Neural cell (in vitro differentiated cells): ENCODE data around the gene POLR1D. TPM values are rescaled to one million over a fixed set of nuclear protein-coding genes. Genes with fewer than 3 reads are reported as not detected.

ENCODE experiments used
- H2AFZ ChIP-seq: fragments of 200-600, 300-800 bp; sonication (generic), shearing (Covaris generic); 2 replicates; pipeline ENCODE4 v1.6.0; 2014; ENCODE audit warnings: low read depth, mild to moderate bottlenecking, antibody characterized with exemption, low read length, moderate library complexity
- H3F3A ChIP-seq: fragments of 200-600 bp; shearing (Covaris generic); 2 replicates; pipeline ENCODE4 v1.6.1; 2016; ENCODE audit warnings: mild to moderate bottlenecking, moderate library complexity, mixed read lengths, antibody characterized with exemption, low read length; ENCODE audit not compliant: insufficient read depth, poor library complexity, severe bottlenecking
- H3K27ac ChIP-seq: fragments of 200-600, 300-800 bp; sonication (generic), shearing (Covaris generic); 2 replicates; pipeline ENCODE4 v1.5.1; 2014; ENCODE audit warnings: mild to moderate bottlenecking, low read length, moderate library complexity
- H3K27me3 ChIP-seq: fragments of 300-800, 200-600 bp; sonication (generic), shearing (Covaris generic); 2 replicates; pipeline ENCODE4 v1.6.0; 2014; ENCODE audit warnings: mild to moderate bottlenecking, low read depth, low read length, moderate library complexity; ENCODE audit not compliant: insufficient read depth
- H3K36me3 ChIP-seq: fragments of 300-800, 200-600 bp; sonication (generic), shearing (Covaris generic); 2 replicates; pipeline ENCODE4 v1.5.1; 2014; ENCODE audit warnings: mild to moderate bottlenecking, antibody characterized with exemption, low read length, moderate library complexity; ENCODE audit not compliant: insufficient read depth
- H3K4me2 ChIP-seq: fragments of 300-800, 200-600 bp; sonication (generic), shearing (Covaris generic); 2 replicates; pipeline ENCODE4 v1.6.0; 2014; ENCODE audit warnings: mild to moderate bottlenecking, low read length
- H3K4me3 ChIP-seq: fragments of 300-800, 200-600 bp; sonication (generic), shearing (Covaris generic); 2 replicates; pipeline ENCODE4 v1.5.1; 2014; ENCODE audit warnings: mild to moderate bottlenecking, low read length, moderate library complexity
- H3K79me2 ChIP-seq: fragments of 200-600 bp; shearing (Covaris generic); replicated peaks from 2 replicates; pipeline ENCODE4 v1.6.0; 2014; ENCODE audit warnings: mild to moderate bottlenecking, low read length, moderate library complexity; ENCODE audit not compliant: insufficient read depth
- H3K9ac ChIP-seq: fragments of 300-800, 200-600 bp; sonication (generic), shearing (Covaris generic); 2 replicates; pipeline ENCODE4 v1.6.1; 2016; ENCODE audit warnings: mild to moderate bottlenecking, low read length, mixed read lengths
- H3K9me2 ChIP-seq: fragments of 200-600 bp; shearing (Covaris generic); 2 replicates; pipeline ENCODE4 v1.6.1; 2016; ENCODE audit warnings: mild to moderate bottlenecking, low read length, mixed read lengths; ENCODE audit not compliant: insufficient read depth
- H3K9me3 ChIP-seq: fragments of 200-600, 300-800 bp; sonication (generic), shearing (Covaris generic); 2 replicates; pipeline ENCODE4 v1.6.1; 2016; ENCODE audit warnings: mild to moderate bottlenecking, mixed run types, low read length, moderate library complexity, mixed read lengths
- H4K20me1 ChIP-seq: fragments of 200-600 bp; shearing (Covaris generic); 2 replicates; pipeline ENCODE4 v1.6.1; 2016; ENCODE audit warnings: mild to moderate bottlenecking, mixed run types; ENCODE audit not compliant: insufficient read depth
- CTCF ChIP-seq: fragments of 450-650 bp; IDR thresholded peaks from 2 replicates; pipeline ENCODE4 v1.5.1; 2014; ENCODE audit warnings: antibody characterized with exemption, mild to moderate bottlenecking, moderate library complexity; ENCODE audit not compliant: poor library complexity, severe bottlenecking
- EP300 ChIP-seq: fragments of 450-650 bp; conservative IDR thresholded peaks from 2 replicates; pipeline ENCODE4 v1.6.1; 2014; ENCODE audit warnings: antibody characterized with exemption, mild to moderate bottlenecking, moderate library complexity; ENCODE audit not compliant: poor library complexity, severe bottlenecking
- EZH2 ChIP-seq: fragments of 200-600, 300-800 bp; shearing (Covaris generic), sonication (generic); IDR thresholded peaks from 2 replicates; pipeline ENCODE4 v1.6.1; 2014; ENCODE audit warnings: antibody characterized with exemption, low read length, borderline replicate concordance, mild to moderate bottlenecking; ENCODE audit not compliant: insufficient read depth, poor library complexity, severe bottlenecking
- MXI1 ChIP-seq: fragments of 450-650 bp; conservative IDR thresholded peaks from 2 replicates; pipeline ENCODE4 v1.6.1; 2014; ENCODE audit warnings: antibody characterized with exemption, mild to moderate bottlenecking; ENCODE audit not compliant: poor library complexity, severe bottlenecking
- POLR2AphosphoS5 ChIP-seq: IDR thresholded peaks from 2 replicates; pipeline ENCODE4 v1.6.1; 2012
- RAD21 ChIP-seq: fragments of 450-650 bp; conservative IDR thresholded peaks from 2 replicates; pipeline ENCODE4 v1.6.1; 2014; ENCODE audit warnings: antibody characterized with exemption, mild to moderate bottlenecking, moderate library complexity
- REST ChIP-seq: IDR thresholded peaks from 2 replicates; pipeline ENCODE4 v1.6.1; 2012; ENCODE audit warnings: borderline replicate concordance
- SMC3 ChIP-seq: fragments of 450-650 bp; conservative IDR thresholded peaks from 2 replicates; pipeline ENCODE4 v1.6.1; 2014; ENCODE audit warnings: antibody characterized with exemption, mild to moderate bottlenecking, moderate library complexity; ENCODE audit not compliant: poor library complexity
- TAF1 ChIP-seq: IDR thresholded peaks from 2 replicates; pipeline ENCODE4 v1.6.1; 2012; ENCODE audit warnings: low read depth
- polyA plus RNA-seq: library from polyadenylated mRNA; depleted of rRNA; stranded (reverse); fragments of >200 nt; gene quantifications from 2 replicates; pipeline ENCODE4 v1.2.3, GENCODE V29; 2014

POLR1D gene
- polyA plus RNA-seq, 1 donor from 2014 or later = 179 TPM

GRCh38 chr13:27600711-27601110 lies 21.0 kb upstream of the POLR1D start:
- H3K9me2 ChIP-seq = no peaks in the 10 kb centered on the region
- no peak for TF ChIP-seq EP300
- TF ChIP-seq RAD21 = no peak
- TF ChIP-seq CTCF = no peak
- TF ChIP-seq SMC3 = no peak
- no peak for TF ChIP-seq MXI1
- no peak for TF ChIP-seq TAF1
- TF ChIP-seq POLR2AphosphoS5 = no peak
- TF ChIP-seq EZH2 = no peak
- TF ChIP-seq REST = no peak
- H3K36me3 ChIP-seq = no peaks in the 10 kb centered on the region
- H3K27me3 ChIP-seq = no peaks in the 10 kb centered on the region
- H3K9me3 ChIP-seq = no peaks in the 10 kb centered on the region
- no peak overlapping the region for H3K27ac ChIP-seq
- H3K4me2 ChIP-seq = no peak overlapping the region
- no peak overlapping the region for H2AFZ ChIP-seq
- H3F3A ChIP-seq = no peaks in the 10 kb centered on the region
- H3K79me2 ChIP-seq = no peaks in the 10 kb centered on the region
- H3K4me3 ChIP-seq = no peak overlapping the region
- no peak overlapping the region for H3K9ac ChIP-seq
- H4K20me1 ChIP-seq = no peaks in the 10 kb centered on the region

- H2AFZ ChIP-seq = no peak overlapping the region
- no peaks in the 10 kb centered on the region for H4K20me1 ChIP-seq
- TF ChIP-seq EZH2 = no peak
- no peak for TF ChIP-seq TAF1
- no peak for TF ChIP-seq EP300
- TF ChIP-seq MXI1 = no peak
- no peak for TF ChIP-seq SMC3
- no peak for TF ChIP-seq REST
- TF ChIP-seq RAD21 = no peak
- no peak for TF ChIP-seq POLR2AphosphoS5
- no peak for TF ChIP-seq CTCF
- no peak overlapping the region for H3K4me2 ChIP-seq
- H3K27ac ChIP-seq = no peak overlapping the region
- H3K9me3 ChIP-seq = no peaks in the 10 kb centered on the region
- no peaks in the 10 kb centered on the region for H3K79me2 ChIP-seq
- no peaks in the 10 kb centered on the region for H3F3A ChIP-seq
- H3K27me3 ChIP-seq = no peaks in the 10 kb centered on the region
- no peak overlapping the region for H3K9ac ChIP-seq
- H3K36me3 ChIP-seq = no peaks in the 10 kb centered on the region
- H3K9me2 ChIP-seq = no peaks in the 10 kb centered on the region
- no peak overlapping the region for H3K4me3 ChIP-seq
Observed at GRCh38 chr13:27601208-27601607, 20.5 kb upstream of the POLR1D start.
